ENCODE measurements around the gene EPSTI1.
"Not testable (repeated sequence)": the region's sequence is repeated elsewhere in the genome, so short reads cannot be mapped to it uniquely, and the experiment has no call there.

The EPSTI1 gene

DNA sequence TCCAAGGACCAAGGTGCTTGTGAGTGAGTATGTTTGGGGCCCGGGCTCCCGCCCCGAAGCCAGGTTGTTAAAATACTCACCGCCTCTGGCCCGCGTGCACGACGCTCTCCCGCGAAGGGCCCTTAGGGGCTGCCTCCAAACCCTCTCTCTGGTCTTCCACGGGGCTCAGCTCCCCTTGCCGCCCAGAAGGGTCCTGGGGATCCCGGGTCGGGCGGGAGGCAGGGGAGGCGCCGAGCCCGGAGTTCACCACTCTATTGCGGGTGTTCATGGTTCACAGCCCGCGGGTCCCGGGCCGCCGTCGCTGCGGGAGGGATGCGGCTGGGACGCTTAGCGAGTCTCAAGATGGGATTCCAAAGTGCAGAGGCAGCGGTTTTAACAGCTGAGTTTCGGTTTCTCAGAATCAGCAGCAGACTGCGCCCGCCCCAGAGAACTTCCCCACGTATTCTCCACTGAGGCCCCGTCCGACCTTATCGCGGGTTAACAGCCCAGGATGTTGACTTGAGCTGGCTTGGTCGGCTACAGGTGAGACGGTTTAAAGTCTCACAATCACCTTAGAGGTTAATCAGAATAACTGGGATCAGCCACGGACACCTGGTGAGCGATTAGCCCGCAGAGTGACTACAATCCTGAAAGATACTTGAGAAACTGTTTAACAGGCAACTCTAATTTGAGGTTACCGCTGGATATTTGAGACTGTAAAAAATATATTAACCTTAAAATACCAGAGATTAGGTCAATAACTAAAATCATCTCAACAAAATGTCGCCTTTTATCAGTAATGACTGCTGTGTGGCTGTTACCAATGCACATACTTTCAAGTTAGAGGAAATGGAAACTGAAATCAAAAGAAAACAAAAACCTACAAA lies at the start of gene EPSTI1:
Gene EPSTI1, minus strand, starts transcription at position 344 of the 866 bp plus-strand sequence. Its CDS starts 76 bp downstream, at position 268.
- DNase-seq, result no peak

DNA sequence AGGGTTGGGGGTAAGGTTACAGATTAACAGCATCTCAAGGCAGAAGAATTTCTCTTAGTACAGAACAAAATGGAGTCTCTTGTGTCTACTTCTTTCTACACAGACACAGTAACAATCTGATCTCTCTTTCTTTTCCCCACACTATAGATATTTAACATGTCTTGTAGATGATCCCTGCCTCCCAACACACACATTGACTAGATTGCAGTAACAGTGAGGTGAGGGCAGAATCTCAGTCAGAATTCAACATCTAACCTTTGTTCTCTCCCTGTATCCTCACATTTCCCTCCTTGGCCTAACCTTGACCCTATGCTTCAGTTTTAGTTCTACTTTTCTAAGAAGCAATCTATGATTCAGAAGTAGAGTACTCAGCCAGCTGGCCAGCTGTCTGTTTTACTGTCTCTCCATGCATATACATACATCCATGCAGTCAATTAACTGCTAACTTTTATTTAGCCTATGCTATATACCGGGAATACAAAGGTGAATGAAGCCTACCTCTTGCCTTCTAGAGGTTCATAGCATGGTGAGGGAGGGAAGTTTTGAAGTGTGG lies 49.4 kb upstream of the EPSTI1 start:
- no peak for DNase-seq

- DNase-seq, result not testable (repeated sequence)
Measured at GRCh38 chr13:43040581-43041368, 48.7 kb upstream of the EPSTI1 start.

- DNase-seq, result no peak
Measured at GRCh38 chr13:43039966-43040365, 47.9 kb upstream of the EPSTI1 start.

DNA sequence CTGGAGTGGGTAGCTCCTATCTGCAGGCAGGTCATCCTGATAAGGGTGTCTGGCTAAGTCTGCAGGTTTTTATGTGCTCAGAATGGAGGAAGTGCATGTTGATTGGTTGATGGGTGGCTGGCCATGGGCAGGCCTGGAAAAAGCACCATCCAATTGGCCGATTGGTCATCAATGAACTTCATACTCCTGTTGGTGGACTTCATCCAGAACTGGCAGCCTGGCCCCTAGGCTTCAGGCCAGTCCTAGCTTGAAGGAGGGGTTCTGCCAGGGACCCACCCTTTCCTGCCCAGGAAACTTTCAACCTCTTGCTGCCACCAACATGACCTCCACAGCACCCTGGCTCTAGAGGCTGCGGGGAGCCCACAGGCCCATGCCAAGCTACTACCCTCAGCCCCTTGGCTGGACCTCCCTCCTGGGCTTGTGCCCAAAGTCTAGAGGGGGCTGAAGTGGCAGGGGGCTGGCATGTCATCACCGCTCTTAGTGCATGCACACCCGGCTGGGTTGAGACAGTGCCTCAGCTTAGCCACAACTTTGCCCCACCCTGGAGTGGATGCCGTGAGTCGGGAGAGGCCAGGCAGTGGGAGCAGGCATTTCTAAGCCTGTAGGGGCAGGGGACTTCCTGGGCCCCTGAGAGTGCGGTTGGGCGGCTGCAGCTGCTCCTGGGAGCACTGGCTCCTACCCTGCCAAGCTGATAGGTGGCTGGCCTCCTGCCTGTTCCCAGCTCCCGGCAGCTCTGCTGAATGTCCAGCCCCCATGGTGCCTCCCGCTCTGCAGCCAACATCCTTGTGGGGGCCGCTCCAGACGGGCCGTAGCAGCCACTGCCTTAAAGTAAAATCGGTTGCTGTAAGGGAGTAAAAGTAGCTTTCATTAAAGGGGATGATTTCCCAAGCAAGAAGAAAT lies 44.6 kb upstream of the EPSTI1 start:
- no peak for DNase-seq

- no peak for DNase-seq
Measured at GRCh38 chr13:43033038-43033437, 41.0 kb upstream of the EPSTI1 start.

GRCh38 chr13:43031881-43032280 lies 39.8 kb upstream of the EPSTI1 start:
- no peak for DNase-seq

GRCh38 chr13:43030548-43030947 lies 38.5 kb upstream of the EPSTI1 start:
- DNase-seq, result no peak

- DNase-seq, result no peak
Measured at GRCh38 chr13:43026262-43026661, 34.2 kb upstream of the EPSTI1 start.

DNA sequence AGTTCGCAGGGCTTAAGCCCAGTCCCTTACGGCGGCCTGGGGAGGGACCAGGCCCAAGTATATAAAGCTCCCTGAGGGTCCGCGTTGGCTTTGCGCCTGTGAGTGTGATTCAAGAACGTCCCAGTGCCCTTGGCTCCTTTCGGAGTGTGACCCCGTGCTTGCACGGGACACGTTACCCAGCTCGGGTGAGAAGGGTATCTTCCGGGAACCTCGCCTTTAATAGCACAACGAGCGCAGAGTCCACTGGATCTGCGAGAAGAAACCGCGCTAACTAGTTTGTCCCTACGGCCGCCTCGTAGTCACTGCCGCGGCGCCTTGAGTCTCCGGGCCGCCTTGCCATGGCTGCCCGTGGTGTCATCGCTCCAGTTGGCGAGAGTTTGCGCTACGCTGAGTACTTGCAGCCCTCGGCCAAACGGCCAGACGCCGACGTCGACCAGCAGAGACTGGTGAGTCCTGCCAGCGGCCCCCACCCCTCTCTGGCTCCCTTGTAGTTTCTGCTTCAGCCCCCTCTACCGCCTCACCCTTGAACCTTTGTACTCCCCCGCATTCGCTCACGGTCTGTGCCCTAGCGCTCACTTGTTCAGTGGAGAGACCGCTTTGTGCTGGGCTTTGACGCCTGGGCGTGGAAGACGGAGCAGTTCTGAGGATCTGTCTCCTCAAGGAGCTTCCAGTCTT lies 31.4 kb upstream of the EPSTI1 start, which contains the start of gene DNAJC15:
Gene DNAJC15, plus strand, starts transcription at position 298 of the 675 bp plus-strand sequence. Its CDS starts 41 bp downstream, at position 339.
- DNase-seq, result no peak

GRCh38 chr13:43022934-43023288 lies 30.9 kb upstream of the EPSTI1 start:
- no peak for DNase-seq

- DNase-seq, result no peak
Measured at GRCh38 chr13:43021926-43022670, 30.1 kb upstream of the EPSTI1 start.

GRCh38 chr13:43020794-43021193 lies 28.8 kb upstream of the EPSTI1 start:
- DNase-seq, result no peak

- no peak for DNase-seq
Measured at GRCh38 chr13:43019811-43020210, 27.8 kb upstream of the EPSTI1 start.

DNA sequence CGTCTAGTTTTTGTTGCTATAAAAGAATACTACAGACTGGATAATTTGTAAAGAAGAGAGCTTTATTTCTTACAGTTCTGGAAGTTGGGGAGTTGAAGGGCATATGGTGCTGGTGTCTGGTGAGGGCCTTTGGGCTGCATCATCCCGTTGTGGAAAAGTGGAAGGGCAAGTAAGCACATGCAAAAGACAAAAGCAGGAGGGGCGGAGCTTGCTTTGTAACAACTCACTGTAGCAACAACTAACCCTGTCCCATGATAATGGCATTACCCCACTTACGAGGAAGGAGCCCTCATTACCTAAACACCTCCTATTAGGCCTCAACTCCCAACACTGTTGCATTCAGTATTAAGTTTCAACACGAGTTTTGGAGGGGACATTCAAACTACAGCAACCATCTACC lies 24.2 kb upstream of the EPSTI1 start:
- DNase-seq, result no peak

DNA sequence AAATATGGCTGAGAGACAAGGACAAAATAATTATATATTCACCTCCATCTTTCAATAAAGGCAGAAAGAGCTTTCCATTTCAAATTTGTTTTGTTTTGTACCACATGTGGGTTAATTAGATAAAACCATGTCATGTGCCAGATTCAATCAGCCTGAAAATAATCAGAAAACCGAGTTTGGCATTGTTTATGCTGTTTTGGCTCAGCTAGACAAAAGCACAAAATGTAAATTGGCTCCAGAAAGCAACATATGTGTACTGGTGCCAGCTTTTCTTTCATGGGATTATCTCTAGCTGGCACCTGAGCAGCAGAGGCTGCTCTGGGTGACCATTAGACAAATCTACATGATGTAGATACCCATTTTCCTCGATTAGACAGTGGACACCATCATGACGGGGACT lies 22.1 kb upstream of the EPSTI1 start:
- DNase-seq, result no peak

- no peak for DNase-seq
Measured at GRCh38 chr13:43009506-43009905, 17.5 kb upstream of the EPSTI1 start.

GRCh38 chr13:43008596-43008995 lies 16.6 kb upstream of the EPSTI1 start:
- DNase-seq, result no peak

DNA sequence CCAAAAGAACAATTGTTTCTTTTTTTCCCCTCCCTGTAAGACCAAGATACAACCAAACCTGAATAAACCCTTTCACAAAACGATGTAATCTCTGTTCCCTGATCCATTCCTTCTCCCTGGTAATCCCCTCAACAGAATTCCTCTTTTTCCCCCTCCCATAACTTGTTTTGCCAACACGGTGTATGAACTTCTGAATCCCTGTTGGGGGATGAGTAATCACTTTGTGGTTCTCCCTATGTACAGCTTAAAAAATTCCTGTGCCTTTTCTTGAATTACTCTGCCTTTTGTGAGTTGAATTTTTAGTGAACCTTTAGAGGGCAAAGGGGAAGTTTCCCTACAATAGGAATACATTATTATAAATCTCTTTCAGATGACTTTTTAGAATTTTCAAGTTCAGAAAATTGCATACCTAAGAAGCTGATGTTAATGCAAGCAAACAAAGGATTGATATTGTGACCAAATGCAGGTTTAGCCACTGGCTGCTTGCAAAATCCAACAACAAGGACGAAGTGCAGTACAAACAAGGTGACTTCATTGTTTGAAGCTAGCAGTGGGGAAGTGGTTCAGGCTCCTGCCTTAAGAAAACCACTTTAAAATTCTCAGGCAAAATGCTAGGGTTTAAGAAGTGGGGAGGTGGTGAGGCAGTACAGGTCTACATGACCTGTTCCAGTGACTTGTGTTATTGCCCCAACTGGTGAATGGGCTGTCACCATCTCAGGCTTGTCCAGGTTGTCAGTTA lies 15.0 kb upstream of the EPSTI1 start:
- DNase-seq, result no peak

DNA sequence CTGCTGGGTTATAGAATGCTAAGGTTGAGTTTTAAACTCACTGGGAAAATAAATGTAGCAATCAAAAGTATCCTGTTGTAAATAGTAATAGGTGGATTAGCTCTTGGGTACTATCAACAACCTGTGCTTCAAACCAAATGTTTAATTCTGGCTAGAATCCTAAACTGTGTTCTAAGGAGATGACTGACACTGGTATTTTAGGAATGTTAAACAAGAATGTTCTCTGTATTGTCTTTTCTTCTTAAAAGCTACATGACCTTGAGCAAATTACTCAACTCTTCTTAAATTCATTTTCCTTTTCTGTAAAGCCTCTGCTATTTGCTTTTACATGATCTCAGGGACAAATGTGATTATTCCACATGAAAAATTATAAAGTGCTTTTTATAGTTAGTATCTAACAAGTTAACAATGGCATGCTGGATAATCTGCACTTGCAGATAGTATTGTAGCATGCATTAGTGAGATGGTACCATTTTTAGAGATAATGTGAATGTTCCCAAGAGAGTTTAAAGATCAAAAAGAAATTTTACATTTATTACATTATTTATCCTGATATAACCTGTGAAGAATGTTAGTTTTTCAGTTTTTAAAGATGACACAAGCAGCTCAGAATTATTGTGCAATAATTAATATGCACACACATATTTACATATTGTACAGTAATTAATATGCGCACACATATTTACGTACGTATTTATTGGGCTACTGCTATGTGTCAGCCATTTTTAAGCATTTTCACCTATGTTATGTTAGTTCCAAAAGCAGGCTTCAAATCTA lies 13.6 kb upstream of the EPSTI1 start:
- no peak for DNase-seq
